ENCODE results near the gene NVL.

DNA sequence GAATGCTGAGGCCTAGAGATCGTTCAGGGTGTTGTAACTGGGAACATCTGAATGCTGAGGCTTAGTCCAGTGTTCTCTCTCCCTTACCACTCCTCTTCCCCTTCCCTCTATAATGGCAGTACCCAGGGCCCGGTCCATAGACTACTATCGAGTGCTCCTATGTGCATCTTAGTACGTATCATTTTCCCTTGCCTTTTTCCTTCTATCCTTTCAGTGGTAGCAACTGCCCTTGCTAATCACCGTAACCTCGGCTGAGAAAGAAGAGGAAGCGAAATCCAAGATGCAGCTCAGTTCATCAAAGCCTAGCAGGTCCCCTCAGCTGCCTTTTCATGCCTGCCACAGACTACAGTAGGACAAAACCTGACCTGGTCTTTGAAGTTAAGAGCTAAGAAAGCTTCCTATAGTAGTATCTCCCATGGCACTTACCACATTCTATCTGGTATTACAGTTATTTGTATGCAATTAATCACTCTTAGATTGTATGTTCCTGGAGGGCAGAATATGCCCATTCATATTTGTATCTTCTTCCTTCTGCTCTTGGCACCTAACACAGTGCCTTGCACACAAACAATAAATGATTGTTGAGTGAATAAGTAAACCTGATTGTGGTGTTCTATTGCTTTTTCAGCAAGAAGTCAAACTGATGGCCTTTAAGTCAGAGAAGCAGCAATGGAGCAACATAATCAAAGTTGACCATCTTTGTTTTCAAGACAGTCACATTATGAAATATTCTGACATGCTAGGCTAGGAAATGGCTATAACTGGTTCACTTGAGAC is 49.1 kb upstream of the NVL start:
- no peak for TF ChIP-seq EZH2 (IDR thresholded peaks at IDR 0.05; ENCODE audit: borderline replicate concordance, insufficient read depth, low read length, poor library complexity, severe bottlenecking)
- TF ChIP-seq, protein P1, sequence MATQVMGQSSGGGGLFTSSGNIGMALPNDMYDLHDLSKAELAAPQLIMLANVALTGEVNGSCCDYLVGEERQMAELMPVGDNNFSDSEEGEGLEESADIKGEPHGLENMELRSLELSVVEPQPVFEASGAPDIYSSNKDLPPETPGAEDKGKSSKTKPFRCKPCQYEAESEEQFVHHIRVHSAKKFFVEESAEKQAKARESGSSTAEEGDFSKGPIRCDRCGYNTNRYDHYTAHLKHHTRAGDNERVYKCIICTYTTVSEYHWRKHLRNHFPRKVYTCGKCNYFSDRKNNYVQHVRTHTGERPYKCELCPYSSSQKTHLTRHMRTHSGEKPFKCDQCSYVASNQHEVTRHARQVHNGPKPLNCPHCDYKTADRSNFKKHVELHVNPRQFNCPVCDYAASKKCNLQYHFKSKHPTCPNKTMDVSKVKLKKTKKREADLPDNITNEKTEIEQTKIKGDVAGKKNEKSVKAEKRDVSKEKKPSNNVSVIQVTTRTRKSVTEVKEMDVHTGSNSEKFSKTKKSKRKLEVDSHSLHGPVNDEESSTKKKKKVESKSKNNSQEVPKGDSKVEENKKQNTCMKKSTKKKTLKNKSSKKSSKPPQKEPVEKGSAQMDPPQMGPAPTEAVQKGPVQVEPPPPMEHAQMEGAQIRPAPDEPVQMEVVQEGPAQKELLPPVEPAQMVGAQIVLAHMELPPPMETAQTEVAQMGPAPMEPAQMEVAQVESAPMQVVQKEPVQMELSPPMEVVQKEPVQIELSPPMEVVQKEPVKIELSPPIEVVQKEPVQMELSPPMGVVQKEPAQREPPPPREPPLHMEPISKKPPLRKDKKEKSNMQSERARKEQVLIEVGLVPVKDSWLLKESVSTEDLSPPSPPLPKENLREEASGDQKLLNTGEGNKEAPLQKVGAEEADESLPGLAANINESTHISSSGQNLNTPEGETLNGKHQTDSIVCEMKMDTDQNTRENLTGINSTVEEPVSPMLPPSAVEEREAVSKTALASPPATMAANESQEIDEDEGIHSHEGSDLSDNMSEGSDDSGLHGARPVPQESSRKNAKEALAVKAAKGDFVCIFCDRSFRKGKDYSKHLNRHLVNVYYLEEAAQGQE (IDR thresholded peaks at IDR 0.05; ENCODE audit: borderline replicate concordance) = no peak
- no peak for TF ChIP-seq CTCF (IDR thresholded peaks at IDR 0.05; ENCODE audit: poor library complexity, severe bottlenecking)
- TF ChIP-seq RAD21 (conservative IDR thresholded peaks at IDR 0.05) = no peak
- no peak for TF ChIP-seq EP300 (conservative IDR thresholded peaks at IDR 0.05; ENCODE audit: poor library complexity, severe bottlenecking)
- TF ChIP-seq SMC3 (conservative IDR thresholded peaks at IDR 0.05; ENCODE audit: poor library complexity) = no peak

All from neural cell (in vitro differentiated cells).